RCC 7860 (cell line): ENCODE results near the gene ALPG.
A peak's percentile ranks its signal among the peaks of the same experiment; 100 is the strongest.
"Not testable (repeated sequence)": the region's sequence is repeated elsewhere in the genome, so short reads cannot be mapped to it uniquely, and the experiment has no call there.

Experiments
- DNase-seq: peaks from one replicate; pipeline ENCODE4 v3.0.0-alpha.2; 2015; ENCODE audit warnings: low spot score
- FAIRE-seq: peaks from 2 replicates; lab custom pipeline; 2012; peaks lifted over from hg19 to GRCh38; lab: Jason Lieb, UNC

ALPG gene

GRCh38 chr2:232376260-232376659 lies 30.4 kb upstream of the ALPG start:
- DNase-seq (no peak), FAIRE-seq (no peak)

- DNase-seq (no peak), FAIRE-seq (no peak)
Observed at GRCh38 chr2:232376713-232377112, 29.9 kb upstream of the ALPG start.

GRCh38 chr2:232377319-232377718 lies 29.3 kb upstream of the ALPG start:
- FAIRE-seq (no peak), DNase-seq (no peak)

- no peak for DNase-seq
- FAIRE-seq = no peak
Observed at GRCh38 chr2:232377841-232378734, 28.6 kb upstream of the ALPG start.

GRCh38 chr2:232378735-232379151 lies 27.9 kb upstream of the ALPG start, which contains the start of gene ALPP:
TSS of gene ALPP (plus strand) at chr2:232378751. CDS start at chr2:232378803, 52 bp downstream.
- not testable (repeated sequence) for FAIRE-seq, DNase-seq

- not testable (repeated sequence) for FAIRE-seq, DNase-seq
Observed at GRCh38 chr2:232379610-232380590, 26.7 kb upstream of the ALPG start.

GRCh38 chr2:232381204-232382031 lies 25.2 kb upstream of the ALPG start:
- not testable (repeated sequence) for DNase-seq

GRCh38 chr2:232382331-232383225 lies 24.1 kb upstream of the ALPG start:
- DNase-seq = no peak
- FAIRE-seq = no peak

More at GRCh38 chr2:232381204-232382031, 25.2 kb upstream of the ALPG start:
- not testable (repeated sequence) for FAIRE-seq

- FAIRE-seq = no peak
- DNase-seq = no peak
Observed at GRCh38 chr2:232384466-232384865, 22.2 kb upstream of the ALPG start.

GRCh38 chr2:232385058-232385457 lies 21.6 kb upstream of the ALPG start:
- not testable (repeated sequence) for DNase-seq, FAIRE-seq

GRCh38 chr2:232385660-232386489 lies 20.8 kb upstream of the ALPG start:
- no peak for DNase-seq
- no peak for FAIRE-seq

- FAIRE-seq (no peak), DNase-seq (no peak)
Observed at GRCh38 chr2:232386490-232386739, 20.2 kb upstream of the ALPG start.

- FAIRE-seq = no peak
- no peak for DNase-seq
Observed at GRCh38 chr2:232386740-232387450, 19.7 kb upstream of the ALPG start.

GRCh38 chr2:232387451-232388171 lies 19.0 kb upstream of the ALPG start:
- FAIRE-seq = no peak
- DNase-seq = no peak

- no peak for FAIRE-seq
- no peak for DNase-seq
Observed at GRCh38 chr2:232388324-232388891, 18.2 kb upstream of the ALPG start.

GRCh38 chr2:232389327-232389726 lies 17.3 kb upstream of the ALPG start:
- peak; percentile 36 for FAIRE-seq
- peak; percentile 49 for DNase-seq

- DNase-seq (no peak), FAIRE-seq (no peak)
Observed at GRCh38 chr2:232390661-232391060, 16.0 kb upstream of the ALPG start.
